ENCODE data around the gene NME5. TPM values are rescaled to one million over a fixed set of nuclear protein-coding genes. Genes with fewer than 3 reads are reported as not detected.

Gene NME5
- total and polyA plus RNA-seq, 2 of the 13 experiments (the other 11 are each of a cell fraction or from before 2014, with no cell fraction given): 0.18 TPM; not detected in 1

DNA sequence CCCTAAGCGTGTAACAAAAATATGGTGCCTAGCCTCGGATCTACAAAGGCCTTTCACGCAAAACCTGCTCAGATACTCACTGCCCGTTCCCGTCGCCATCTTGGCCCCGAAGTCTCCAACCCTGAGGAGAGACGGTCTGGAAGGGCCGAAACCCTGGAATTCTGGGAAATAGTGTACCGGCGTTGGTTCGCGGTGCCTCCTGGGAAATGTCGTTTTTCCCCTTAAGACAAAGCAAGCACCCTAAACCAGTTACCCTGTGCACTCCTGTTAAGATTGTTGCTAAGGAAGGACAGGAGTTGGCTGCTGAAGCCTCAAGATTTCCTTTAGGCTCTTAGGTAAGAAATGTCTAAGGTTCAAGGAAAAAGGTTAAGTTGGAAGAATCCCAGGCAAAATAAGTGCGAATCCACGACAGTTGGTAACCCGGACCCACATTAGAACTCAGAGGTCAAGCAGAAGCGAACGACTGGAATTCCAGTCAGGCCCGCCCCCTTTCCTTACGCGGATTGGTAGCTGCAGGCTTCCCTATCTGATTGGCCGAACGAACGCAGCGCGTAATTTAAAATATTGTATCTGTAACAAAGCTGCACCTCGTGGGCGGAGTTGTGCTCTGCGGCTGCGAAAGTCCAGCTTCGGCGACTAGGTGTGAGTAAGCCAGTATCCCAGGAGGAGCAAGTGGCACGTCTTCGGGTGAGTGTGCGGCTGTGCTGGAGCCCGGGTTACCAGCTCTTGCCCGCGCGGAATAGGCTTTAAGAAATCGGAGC lies 39.5 kb upstream of the NME5 start, which contains the start of the genes BRD8 and KIF20A (continued):
- TF ChIP-seq HNF1A (IDR thresholded peaks at IDR 0.05; ENCODE audit: low read depth) (no peak), HNF1A (CRISPR knock-in tag; IDR thresholded peaks at IDR 0.05; ENCODE audit: borderline replicate concordance) (no peak), REXO4 (CRISPR knock-in tag; IDR thresholded peaks at IDR 0.05; ENCODE audit: borderline replicate concordance) (no peak), ZNF296 (CRISPR knock-in tag; conservative IDR thresholded peaks at IDR 0.05) (no peak), ZNF766 (CRISPR knock-in tag; IDR thresholded peaks at IDR 0.05; ENCODE audit: borderline replicate concordance) (0 out of 2 replicates have a peak, but pooled peaks have one; percentile 54), UBTF (CRISPR knock-in tag; IDR thresholded peaks at IDR 0.05) (0 out of 2 replicates have a peak, but pooled peaks have one; percentile 35), PHF8 (CRISPR knock-in tag; IDR thresholded peaks at IDR 0.05) (peak; percentile 92), ZFYVE20 (CRISPR knock-in tag; IDR thresholded peaks at IDR 0.05; ENCODE audit: borderline replicate concordance, low read depth) (no peak), MEIS1 (CRISPR knock-in tag; IDR thresholded peaks at IDR 0.05; ENCODE audit: borderline replicate concordance) (no peak), KAT8 (CRISPR knock-in tag; IDR thresholded peaks at IDR 0.05) (peak; percentile 73), ZNF687 (CRISPR knock-in tag; IDR thresholded peaks at IDR 0.05) (peak; percentile 67)
- TF ChIP-seq, protein P1, sequence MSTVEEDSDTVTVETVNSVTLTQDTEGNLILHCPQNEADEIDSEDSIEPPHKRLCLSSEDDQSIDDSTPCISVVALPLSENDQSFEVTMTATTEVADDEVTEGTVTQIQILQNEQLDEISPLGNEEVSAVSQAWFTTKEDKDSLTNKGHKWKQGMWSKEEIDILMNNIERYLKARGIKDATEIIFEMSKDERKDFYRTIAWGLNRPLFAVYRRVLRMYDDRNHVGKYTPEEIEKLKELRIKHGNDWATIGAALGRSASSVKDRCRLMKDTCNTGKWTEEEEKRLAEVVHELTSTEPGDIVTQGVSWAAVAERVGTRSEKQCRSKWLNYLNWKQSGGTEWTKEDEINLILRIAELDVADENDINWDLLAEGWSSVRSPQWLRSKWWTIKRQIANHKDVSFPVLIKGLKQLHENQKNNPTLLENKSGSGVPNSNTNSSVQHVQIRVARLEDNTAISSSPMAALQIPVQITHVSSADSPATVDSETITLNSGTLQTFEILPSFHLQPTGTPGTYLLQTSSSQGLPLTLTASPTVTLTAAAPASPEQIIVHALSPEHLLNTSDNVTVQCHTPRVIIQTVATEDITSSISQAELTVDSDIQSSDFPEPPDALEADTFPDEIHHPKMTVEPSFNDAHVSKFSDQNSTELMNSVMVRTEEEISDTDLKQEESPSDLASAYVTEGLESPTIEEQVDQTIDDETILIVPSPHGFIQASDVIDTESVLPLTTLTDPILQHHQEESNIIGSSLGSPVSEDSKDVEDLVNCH (CRISPR knock-in tag; IDR thresholded peaks at IDR 0.05): no peak
- TF ChIP-seq, protein P2, sequence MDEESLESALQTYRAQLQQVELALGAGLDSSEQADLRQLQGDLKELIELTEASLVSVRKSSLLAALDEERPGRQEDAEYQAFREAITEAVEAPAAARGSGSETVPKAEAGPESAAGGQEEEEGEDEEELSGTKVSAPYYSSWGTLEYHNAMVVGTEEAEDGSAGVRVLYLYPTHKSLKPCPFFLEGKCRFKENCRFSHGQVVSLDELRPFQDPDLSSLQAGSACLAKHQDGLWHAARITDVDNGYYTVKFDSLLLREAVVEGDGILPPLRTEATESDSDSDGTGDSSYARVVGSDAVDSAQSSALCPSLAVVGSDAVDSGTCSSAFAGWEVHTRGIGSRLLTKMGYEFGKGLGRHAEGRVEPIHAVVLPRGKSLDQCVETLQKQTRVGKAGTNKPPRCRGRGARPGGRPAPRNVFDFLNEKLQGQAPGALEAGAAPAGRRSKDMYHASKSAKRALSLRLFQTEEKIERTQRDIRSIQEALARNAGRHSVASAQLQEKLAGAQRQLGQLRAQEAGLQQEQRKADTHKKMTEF (CRISPR knock-in tag; IDR thresholded peaks at IDR 0.05): peak; percentile 65; the same call in 1 of the 2 replicates
